ENCODE measurements around the gene STUM. TPM values are rescaled to one million over a fixed set of nuclear protein-coding genes. Genes with fewer than 3 reads are reported as not detected.

Gene STUM
- total RNA-seq, 1 experiment from 2014 or later, result 0.03 TPM

GRCh38 chr1:226625326-226625725, 76.8 kb downstream of the STUM start:
- ChIA-PET POLR2A (no interaction called here), CTCF (interaction anchor here (0.7 kb wide), 1 partner anchor 221 kb away, joined by 5 read pairs; no protein-coding TSS in a partner anchor)

GRCh38 chr1:226625832-226626576, 77.4 kb downstream of the STUM start:
- Histone ChIP-seq H3K36me3 (ENCODE audit: control insufficient read depth, insufficient read depth, low read length) (no peaks in the 10 kb centered on the region), H3K4me3 (ENCODE audit: low read depth in 2 of 2, low read length in 2 of 2) (no peak overlapping the region), H3K4me1 (ENCODE audit: control insufficient read depth, insufficient read depth, low read length) (no peaks in the 10 kb centered on the region), H3K27ac (ENCODE audit: low read length) (no peak overlapping the region), H3K27me3 (ENCODE audit: control insufficient read depth, insufficient read depth, low read length) (no peaks in the 10 kb centered on the region), H3K9me3 (ENCODE audit: control insufficient read depth, insufficient read depth, low read depth, low read length) (no peaks in the 10 kb centered on the region)
- DNase-seq (ENCODE audit: low read depth, low spot score) (no peak), ATAC-seq (peak; percentile 54)
- TF ChIP-seq TCF7L2 (IDR thresholded peaks at IDR 0.05; ENCODE audit: low read depth, low read length) (no peak), POLR2AphosphoS5 (IDR thresholded peaks at IDR 0.05; ENCODE audit: low read depth, low read length) (no peak), SIN3A (IDR thresholded peaks at IDR 0.05; ENCODE audit: borderline replicate concordance, insufficient read depth, low read depth, low read length) (no peak)
- TF ChIP-seq, protein P1, sequence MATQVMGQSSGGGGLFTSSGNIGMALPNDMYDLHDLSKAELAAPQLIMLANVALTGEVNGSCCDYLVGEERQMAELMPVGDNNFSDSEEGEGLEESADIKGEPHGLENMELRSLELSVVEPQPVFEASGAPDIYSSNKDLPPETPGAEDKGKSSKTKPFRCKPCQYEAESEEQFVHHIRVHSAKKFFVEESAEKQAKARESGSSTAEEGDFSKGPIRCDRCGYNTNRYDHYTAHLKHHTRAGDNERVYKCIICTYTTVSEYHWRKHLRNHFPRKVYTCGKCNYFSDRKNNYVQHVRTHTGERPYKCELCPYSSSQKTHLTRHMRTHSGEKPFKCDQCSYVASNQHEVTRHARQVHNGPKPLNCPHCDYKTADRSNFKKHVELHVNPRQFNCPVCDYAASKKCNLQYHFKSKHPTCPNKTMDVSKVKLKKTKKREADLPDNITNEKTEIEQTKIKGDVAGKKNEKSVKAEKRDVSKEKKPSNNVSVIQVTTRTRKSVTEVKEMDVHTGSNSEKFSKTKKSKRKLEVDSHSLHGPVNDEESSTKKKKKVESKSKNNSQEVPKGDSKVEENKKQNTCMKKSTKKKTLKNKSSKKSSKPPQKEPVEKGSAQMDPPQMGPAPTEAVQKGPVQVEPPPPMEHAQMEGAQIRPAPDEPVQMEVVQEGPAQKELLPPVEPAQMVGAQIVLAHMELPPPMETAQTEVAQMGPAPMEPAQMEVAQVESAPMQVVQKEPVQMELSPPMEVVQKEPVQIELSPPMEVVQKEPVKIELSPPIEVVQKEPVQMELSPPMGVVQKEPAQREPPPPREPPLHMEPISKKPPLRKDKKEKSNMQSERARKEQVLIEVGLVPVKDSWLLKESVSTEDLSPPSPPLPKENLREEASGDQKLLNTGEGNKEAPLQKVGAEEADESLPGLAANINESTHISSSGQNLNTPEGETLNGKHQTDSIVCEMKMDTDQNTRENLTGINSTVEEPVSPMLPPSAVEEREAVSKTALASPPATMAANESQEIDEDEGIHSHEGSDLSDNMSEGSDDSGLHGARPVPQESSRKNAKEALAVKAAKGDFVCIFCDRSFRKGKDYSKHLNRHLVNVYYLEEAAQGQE (IDR thresholded peaks at IDR 0.05; ENCODE audit: insufficient read depth in 1 of 2, low read depth in 2 of 2, low read length in 1 of 2), result no peak
- TF ChIP-seq, protein P2, sequence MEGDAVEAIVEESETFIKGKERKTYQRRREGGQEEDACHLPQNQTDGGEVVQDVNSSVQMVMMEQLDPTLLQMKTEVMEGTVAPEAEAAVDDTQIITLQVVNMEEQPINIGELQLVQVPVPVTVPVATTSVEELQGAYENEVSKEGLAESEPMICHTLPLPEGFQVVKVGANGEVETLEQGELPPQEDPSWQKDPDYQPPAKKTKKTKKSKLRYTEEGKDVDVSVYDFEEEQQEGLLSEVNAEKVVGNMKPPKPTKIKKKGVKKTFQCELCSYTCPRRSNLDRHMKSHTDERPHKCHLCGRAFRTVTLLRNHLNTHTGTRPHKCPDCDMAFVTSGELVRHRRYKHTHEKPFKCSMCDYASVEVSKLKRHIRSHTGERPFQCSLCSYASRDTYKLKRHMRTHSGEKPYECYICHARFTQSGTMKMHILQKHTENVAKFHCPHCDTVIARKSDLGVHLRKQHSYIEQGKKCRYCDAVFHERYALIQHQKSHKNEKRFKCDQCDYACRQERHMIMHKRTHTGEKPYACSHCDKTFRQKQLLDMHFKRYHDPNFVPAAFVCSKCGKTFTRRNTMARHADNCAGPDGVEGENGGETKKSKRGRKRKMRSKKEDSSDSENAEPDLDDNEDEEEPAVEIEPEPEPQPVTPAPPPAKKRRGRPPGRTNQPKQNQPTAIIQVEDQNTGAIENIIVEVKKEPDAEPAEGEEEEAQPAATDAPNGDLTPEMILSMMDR (IDR thresholded peaks at IDR 0.05), result no peak
- CTCF ChIA-PET, result interaction anchor here (0.6 to 1.2 kb wide), 10 partner anchors 10 to 240 kb away, joined by 3 to 5 read pairs (median 4); no protein-coding TSS in a partner anchor
- intact Hi-C loops (cut with micrococcal nuclease; ENCODE audit: unreplicated experiment), result no loop called here
- POLR2A ChIA-PET, result interaction anchor here (0.5 kb wide), 1 partner anchor 1540 kb away, joined by 4 read pairs; the partner anchor contains the start of gene IBA57
- no TSS peak for BruUV-seq (replicated peaks)
- in situ Hi-C loops (cut with HindIII; ENCODE audit: low pct_unique_long_range_greater_than_20kb, low sequenced_read_pairs), result no loop called here

More at GRCh38 chr1:226625326-226625725, 76.8 kb downstream of the STUM start:
- no TSS peak for BruUV-seq (replicated peaks)
- ATAC-seq (no peak), DNase-seq (ENCODE audit: low read depth, low spot score) (no peak)
- Histone ChIP-seq H3K4me1 (ENCODE audit: control insufficient read depth, insufficient read depth, low read length) (no peaks in the 10 kb centered on the region), H3K27me3 (ENCODE audit: control insufficient read depth, insufficient read depth, low read length) (no peaks in the 10 kb centered on the region), H3K4me3 (ENCODE audit: low read depth in 2 of 2, low read length in 2 of 2) (no peak overlapping the region), H3K27ac (ENCODE audit: low read length) (no peak overlapping the region), H3K36me3 (ENCODE audit: control insufficient read depth, insufficient read depth, low read length) (no peaks in the 10 kb centered on the region), H3K9me3 (ENCODE audit: control insufficient read depth, insufficient read depth, low read depth, low read length) (no peaks in the 10 kb centered on the region)
- TF ChIP-seq, protein P2 (IDR thresholded peaks at IDR 0.05), result no peak
- TF ChIP-seq SIN3A (IDR thresholded peaks at IDR 0.05; ENCODE audit: borderline replicate concordance, insufficient read depth, low read depth, low read length) (no peak), TCF7L2 (IDR thresholded peaks at IDR 0.05; ENCODE audit: low read depth, low read length) (no peak), POLR2AphosphoS5 (IDR thresholded peaks at IDR 0.05; ENCODE audit: low read depth, low read length) (no peak)
- TF ChIP-seq, protein P1 (IDR thresholded peaks at IDR 0.05; ENCODE audit: insufficient read depth in 1 of 2, low read depth in 2 of 2, low read length in 1 of 2), result no peak
- intact Hi-C loops (cut with micrococcal nuclease; ENCODE audit: unreplicated experiment) (no loop called here), in situ Hi-C loops (cut with HindIII; ENCODE audit: low pct_unique_long_range_greater_than_20kb, low sequenced_read_pairs) (no loop called here)

Measured in Panc1 (cell line).